Ascending aorta (tissue), 2 donors: ENCODE measurements around the gene UMODL1. TPM values are rescaled to one million over a fixed set of nuclear protein-coding genes. Genes with fewer than 3 reads are reported as not detected.

Experiments
- DNase-seq, 2 donors: peaks; one replicate each; pipeline ENCODE4 v3.0.0-alpha.2; 2019; ENCODE audit warnings: low spot score in 2 of 2
- H3K27ac ChIP-seq, 2 donors: fragments of 200-600 bp; sonication (generic); one replicate each; pipeline ENCODE4 v1.5.1; 2016 to 2017; ENCODE audit warnings: mild to moderate bottlenecking in 1 of 2
- H3K27me3 ChIP-seq: fragments of 200-600 bp; sonication (generic); one replicate; pipeline ENCODE4 v1.5.1; 2017
- H3K36me3 ChIP-seq, 2 donors: fragments of 200-600 bp; sonication (generic); one replicate each; pipeline ENCODE4 v1.5.1; 2016
- H3K4me1 ChIP-seq, 2 donors: fragments of 200-600 bp; sonication (generic); one replicate each; pipeline ENCODE4 v1.5.1; 2016 to 2017; ENCODE audit warnings: mild to moderate bottlenecking in 1 of 2
- H3K4me3 ChIP-seq, 2 donors: fragments of 200-600 bp; sonication (generic); one replicate each; pipeline ENCODE4 v1.5.1; 2016 to 2017; ENCODE audit warnings: mild to moderate bottlenecking in 1 of 2
- H3K9me3 ChIP-seq, 2 donors: fragments of 200-600 bp; sonication (generic); one replicate each; pipeline ENCODE4 v1.5.1; 2016
- CTCF ChIP-seq, 3 experiments: fragments of 200-600 bp in 2 of 3; fragments of 450-650 bp in 1 of 3; sonication (generic) in 2 of 3; IDR thresholded peaks; one replicate each; pipeline ENCODE4 v1.5.1; 2016 to 2019; ENCODE audit warnings: antibody characterized with exemption in 3 of 3, mild to moderate bottlenecking in 1 of 3, moderate library complexity in 1 of 3
- intact Hi-C: fragments of 100-400 bp; cut with DNase I; formaldehyde crosslinking; loops from one replicate; pipeline ENCODE4 v1.15.1; 2023
- total RNA-seq: library from RNA; depleted of rRNA; stranded (reverse); fragments of >200 nt; gene quantifications from one replicate; pipeline ENCODE4 v1.1.0, GENCODE V29; 2016

The UMODL1 gene
- total RNA-seq, 1 donor from 2014 or later, result not detected

GRCh38 chr21:42133131-42133530 is 62.0 kb downstream of the UMODL1 start:
- Histone ChIP-seq H3K4me1 (no peaks in the 10 kb centered on the region), H3K27me3 (no peaks in the 10 kb centered on the region), H3K36me3 (no peaks in the 10 kb centered on the region), H3K9me3 (no peaks in the 10 kb centered on the region), H3K27ac (no peak overlapping the region), H3K4me3 (no peak overlapping the region)
- no peak for TF ChIP-seq CTCF (IDR thresholded peaks at IDR 0.05)
- intact Hi-C loops, result no loop called here
- no peak for DNase-seq

DNA sequence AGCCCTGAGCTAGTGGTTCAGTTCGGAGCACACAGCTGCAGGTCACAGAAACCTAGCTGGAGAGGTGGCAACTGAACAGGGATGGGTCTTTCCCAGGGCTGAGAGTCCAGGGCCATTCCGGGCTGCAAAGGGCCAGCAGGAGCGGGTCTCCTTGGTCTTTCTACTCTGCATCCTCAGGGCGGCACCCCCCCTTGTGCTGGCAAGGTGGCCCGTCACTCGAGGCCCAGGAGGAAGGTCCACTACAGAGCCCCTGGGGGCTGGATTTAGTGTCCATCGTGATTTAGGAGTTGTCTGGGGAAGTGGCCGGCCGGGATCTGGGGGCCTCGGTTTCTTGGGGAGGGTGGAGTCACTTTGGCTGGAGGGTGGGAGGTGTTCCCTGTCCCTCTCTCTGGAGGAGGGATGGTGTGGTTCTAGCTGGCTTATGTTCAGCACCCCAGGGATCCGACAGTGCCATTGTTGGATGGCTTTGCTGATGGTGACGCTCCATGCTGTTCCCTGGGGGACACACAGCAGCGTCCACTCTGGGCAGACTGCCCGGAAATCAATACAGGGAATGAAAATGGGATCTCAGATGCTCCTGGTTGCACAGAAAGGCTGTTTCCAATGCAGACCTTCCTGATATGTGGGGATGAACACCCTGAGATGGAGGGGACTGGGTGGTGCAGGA is 64.4 kb downstream of the UMODL1 start:
- intact Hi-C loops, result no loop called here
- H3K27ac ChIP-seq, result no peak overlapping the region
- H3K4me1 ChIP-seq, result no peaks in the 10 kb centered on the region
- no peaks in the 10 kb centered on the region for H3K27me3 ChIP-seq
- H3K36me3 ChIP-seq, result no peaks in the 10 kb centered on the region
- no peak for DNase-seq
- no peaks in the 10 kb centered on the region for H3K9me3 ChIP-seq
- H3K4me3 ChIP-seq, result no peak overlapping the region
- no peak for TF ChIP-seq CTCF (IDR thresholded peaks at IDR 0.05)

DNA sequence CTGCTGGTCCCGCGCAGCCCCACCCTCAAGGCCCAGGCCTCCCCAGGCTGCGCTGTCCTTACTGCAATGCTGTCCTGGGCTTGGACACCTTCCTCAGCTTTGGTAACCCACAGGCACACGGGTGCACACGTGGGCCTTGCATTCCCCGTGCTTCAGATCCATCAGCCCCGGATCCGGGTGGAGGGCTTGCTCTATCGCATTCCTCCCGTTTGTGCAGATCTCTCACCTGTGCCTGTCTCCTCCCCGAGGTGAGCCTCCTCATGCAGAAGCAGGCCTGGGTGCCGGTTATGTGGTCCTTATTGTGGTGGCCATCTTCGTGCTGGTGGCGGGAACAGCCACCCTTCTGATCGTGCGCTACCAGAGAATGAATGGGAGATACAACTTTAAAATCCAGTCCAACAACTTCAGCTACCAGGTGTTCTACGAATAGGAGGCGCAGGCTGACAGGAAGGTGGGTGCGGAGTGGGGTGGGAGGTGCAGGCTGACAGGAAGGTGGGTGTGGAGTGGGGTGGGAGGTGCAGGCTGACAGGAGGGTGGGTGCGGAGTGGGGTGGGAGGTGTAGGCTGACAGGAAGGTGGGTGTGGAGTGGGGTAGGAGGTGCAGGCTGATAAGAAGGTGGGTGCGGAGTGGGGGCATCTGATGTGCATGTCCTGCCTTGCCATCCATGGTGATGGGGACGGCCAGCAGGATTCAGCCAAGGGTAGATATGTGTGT is 66.2 kb downstream of the UMODL1 start:
- no peak for DNase-seq
- H3K4me1 ChIP-seq, result no peaks in the 10 kb centered on the region
- no peaks in the 10 kb centered on the region for H3K36me3 ChIP-seq
- TF ChIP-seq CTCF (IDR thresholded peaks at IDR 0.05), result no peak
- H3K27me3 ChIP-seq, result no peaks in the 10 kb centered on the region
- H3K27ac ChIP-seq, result no peak overlapping the region
- no peak overlapping the region for H3K4me3 ChIP-seq
- H3K9me3 ChIP-seq, result no peaks in the 10 kb centered on the region
- intact Hi-C loops, result no loop called here

DNA sequence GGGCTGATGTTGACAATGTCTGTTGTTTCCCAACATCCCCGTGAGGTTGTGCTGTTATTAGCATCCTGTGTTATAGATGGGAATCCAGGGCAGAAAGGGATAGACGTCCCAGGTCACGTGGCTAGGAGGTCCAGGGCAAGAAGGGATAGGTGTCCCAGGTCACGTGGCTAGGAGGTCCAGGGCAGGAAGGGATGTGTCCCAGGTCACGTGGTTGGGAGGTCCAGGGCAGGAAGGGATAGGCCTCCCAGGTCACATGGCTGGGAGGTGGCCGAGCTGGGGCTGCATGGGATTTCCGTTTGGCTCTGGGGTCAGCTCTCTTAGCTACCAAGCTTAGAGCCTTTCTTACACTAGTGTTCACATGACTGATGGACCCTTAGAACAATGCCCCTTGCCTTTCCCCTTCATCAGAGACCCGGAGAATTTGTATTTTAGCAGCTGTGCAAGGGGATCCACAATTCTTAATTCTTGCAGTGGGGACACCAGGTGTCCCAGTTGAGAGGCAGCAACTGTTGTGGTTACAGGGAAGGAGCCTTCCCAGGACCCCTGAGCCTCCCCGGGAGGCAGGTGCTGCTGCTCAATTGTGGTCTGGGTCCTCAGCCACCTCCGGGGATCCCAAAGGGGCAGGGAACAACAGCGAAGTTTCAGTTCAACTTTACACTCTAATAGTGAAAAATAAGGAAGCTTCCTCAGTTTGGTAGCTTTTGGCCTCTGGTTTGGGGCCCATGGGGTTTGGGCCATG is 69.2 kb downstream of the UMODL1 start:
- Histone ChIP-seq H3K27ac (no peak overlapping the region), H3K4me1 (no peaks in the 10 kb centered on the region), H3K9me3 (no peaks in the 10 kb centered on the region), H3K27me3 (no peaks in the 10 kb centered on the region), H3K36me3 (no peaks in the 10 kb centered on the region), H3K4me3 (no peak overlapping the region)
- TF ChIP-seq CTCF (IDR thresholded peaks at IDR 0.05), result no peak
- DNase-seq, result no peak
- intact Hi-C loops, result no loop called here

GRCh38 chr21:42141643-42142042 is 70.5 kb downstream of the UMODL1 start:
- TF ChIP-seq CTCF (IDR thresholded peaks at IDR 0.05), result no peak
- Histone ChIP-seq H3K4me3 (no peak overlapping the region), H3K27me3 (no peaks in the 10 kb centered on the region), H3K9me3 (no peaks in the 10 kb centered on the region), H3K36me3 (no peaks in the 10 kb centered on the region), H3K27ac (no peak overlapping the region), H3K4me1 (no peaks in the 10 kb centered on the region)
- intact Hi-C loops, result no loop called here
- DNase-seq, result no peak
